B cell (primary cell): ENCODE results near the gene PRR33.

Source experiments
- EZH2 ChIP-seq: IDR thresholded peaks from 2 replicates; pipeline ENCODE4 v1.6.1; 2012; ENCODE audit warnings: borderline replicate concordance, low read depth, mild to moderate bottlenecking, moderate library complexity, low read length; ENCODE audit not compliant: insufficient read depth, poor library complexity, severe bottlenecking
- TF ChIP-seq, protein P1 (sequence below): fragments of 200-600 bp; IDR thresholded peaks from one replicate; pipeline ENCODE4 v1.8.0; 2022; ENCODE audit warnings: antibody characterized with exemption, mild to moderate bottlenecking

DNA sequence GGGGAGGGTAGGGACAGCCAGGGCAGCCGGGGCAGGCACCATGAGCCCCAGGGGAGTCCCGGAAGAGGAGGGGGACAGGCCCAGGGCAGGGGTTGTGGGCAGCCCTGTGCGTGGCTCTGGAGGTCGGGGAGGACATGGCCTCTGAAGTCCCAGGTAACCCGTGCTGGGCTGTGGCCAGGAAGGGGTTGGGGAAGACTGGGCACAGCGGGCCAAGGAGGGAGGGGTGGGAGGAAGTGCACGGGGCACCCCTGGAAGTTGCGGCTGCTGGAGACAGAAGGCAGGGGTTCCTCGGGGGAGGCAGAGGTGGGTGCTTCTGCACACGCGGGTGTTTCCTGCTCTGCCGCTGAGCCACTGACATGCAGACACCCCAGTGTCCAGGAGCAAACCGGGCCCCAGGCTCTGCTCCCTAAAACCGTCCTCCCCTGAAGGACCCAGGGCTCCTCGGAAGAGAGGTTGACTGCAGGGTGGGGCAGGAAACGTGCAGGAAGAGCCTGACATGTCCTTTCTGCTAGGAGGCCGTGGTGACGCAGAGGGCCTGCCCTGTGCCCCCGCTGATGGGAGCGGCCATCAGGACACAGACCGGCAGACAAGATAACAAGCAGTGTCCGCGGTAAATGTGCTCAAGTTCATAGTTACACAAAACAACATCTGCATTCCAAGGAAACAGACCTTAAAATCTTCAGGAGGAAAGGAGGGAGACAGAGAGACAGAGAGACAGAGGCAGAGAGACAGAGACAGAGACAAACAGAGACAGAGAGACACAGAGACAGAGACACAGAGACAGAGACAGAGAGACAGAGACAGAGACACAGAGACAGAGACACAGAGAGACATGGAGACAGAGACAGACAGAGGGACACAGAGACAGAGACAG, 47.2 kb downstream of the PRR33 start:
- TF ChIP-seq, protein P1, sequence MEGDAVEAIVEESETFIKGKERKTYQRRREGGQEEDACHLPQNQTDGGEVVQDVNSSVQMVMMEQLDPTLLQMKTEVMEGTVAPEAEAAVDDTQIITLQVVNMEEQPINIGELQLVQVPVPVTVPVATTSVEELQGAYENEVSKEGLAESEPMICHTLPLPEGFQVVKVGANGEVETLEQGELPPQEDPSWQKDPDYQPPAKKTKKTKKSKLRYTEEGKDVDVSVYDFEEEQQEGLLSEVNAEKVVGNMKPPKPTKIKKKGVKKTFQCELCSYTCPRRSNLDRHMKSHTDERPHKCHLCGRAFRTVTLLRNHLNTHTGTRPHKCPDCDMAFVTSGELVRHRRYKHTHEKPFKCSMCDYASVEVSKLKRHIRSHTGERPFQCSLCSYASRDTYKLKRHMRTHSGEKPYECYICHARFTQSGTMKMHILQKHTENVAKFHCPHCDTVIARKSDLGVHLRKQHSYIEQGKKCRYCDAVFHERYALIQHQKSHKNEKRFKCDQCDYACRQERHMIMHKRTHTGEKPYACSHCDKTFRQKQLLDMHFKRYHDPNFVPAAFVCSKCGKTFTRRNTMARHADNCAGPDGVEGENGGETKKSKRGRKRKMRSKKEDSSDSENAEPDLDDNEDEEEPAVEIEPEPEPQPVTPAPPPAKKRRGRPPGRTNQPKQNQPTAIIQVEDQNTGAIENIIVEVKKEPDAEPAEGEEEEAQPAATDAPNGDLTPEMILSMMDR = no peak
- TF ChIP-seq EZH2 = no peak
